ENCODE measurements around the gene SOX10. TPM values are rescaled to one million over a fixed set of nuclear protein-coding genes. Genes with fewer than 3 reads are reported as not detected.
A peak's percentile ranks its signal among the peaks of the same experiment; 100 is the strongest.

The SOX10 gene
- total and polyA plus RNA-seq, 9 of the 15 experiments (the other 6 are each of a cell fraction or from before 2014, with no cell fraction given), result not detected

- no peaks in the 10 kb centered on the region; a peak in 2 of 5 replicates for H3K4me1 ChIP-seq (replicated peaks in 1 of 2; ENCODE audit: control insufficient read depth in 2 of 2, insufficient read depth in 2 of 2, low read length in 2 of 2)
- H3K27ac ChIP-seq (ENCODE audit: extremely low read depth, low read depth, low read length), result no peak overlapping the region
- DNase-seq (ENCODE audit: extremely low read depth in 1 of 4, low spot score in 3 of 4) (no peak), ATAC-seq (no peak), FAIRE-seq (no peak)
- intact Hi-C loops (cut with micrococcal nuclease) (no loop called here), in situ Hi-C loops (cut with MboI) (no loop called here)
- H3K4me3 ChIP-seq, result no peak overlapping the region
- no peaks in the 10 kb centered on the region; the same call in 1 of the 2 replicates for H4K20me1 ChIP-seq (replicated peaks; ENCODE audit: control insufficient read depth, insufficient read depth, low read length)
- H2AFZ ChIP-seq (ENCODE audit: low read depth, low read length), result no peak overlapping the region
- 63% methylated on average over 12 of the region's 12 CpGs for WGBS (ENCODE audit: insufficient coverage, low coverage, missing lambda C conversion rate)
- H3K4me2 ChIP-seq (ENCODE audit: insufficient read depth, low read length), result no peak overlapping the region
- no TSS peak for BruUV-seq (replicated peaks)
- no peak for TF ChIP-seq TCF15 (CRISPR knock-in tag; IDR thresholded peaks at IDR 0.05)
- no peak for TF ChIP-seq ZBTB2 (IDR thresholded peaks at IDR 0.05)
- 0 out of 2 replicates have a peak, but pooled peaks have one; percentile 34 for TF ChIP-seq USF1 (CRISPR knock-in tag; IDR thresholded peaks at IDR 0.05)
- no peaks in the 10 kb centered on the region for H3K9me1 ChIP-seq (ENCODE audit: control insufficient read depth, insufficient read depth, low read length)
- no peaks in the 10 kb centered on the region for H3K9me3 ChIP-seq (replicated peaks; ENCODE audit: control insufficient read depth, insufficient read depth, low read depth, low read length)
- H3K9ac ChIP-seq (ENCODE audit: insufficient read depth in 1 of 2, low read depth in 2 of 2, low read length in 2 of 2), result no peak overlapping the region
- ChIA-PET CTCF (ENCODE audit: low intra/inter-chr PET ratio) (no interaction called here), POLR2A (no interaction called here)
- no peaks in the 10 kb centered on the region for H3K36me3 ChIP-seq (ENCODE audit: control insufficient read depth, insufficient read depth, low read length)
- no peaks in the 10 kb centered on the region for H3K27me3 ChIP-seq (ENCODE audit: control insufficient read depth in 2 of 2, insufficient read depth in 2 of 2, low read length in 2 of 2)
- no peaks in the 10 kb centered on the region for H3K79me2 ChIP-seq (ENCODE audit: control insufficient read depth, insufficient read depth, low read length)
Measured at GRCh38 chr22:37943136-37943824, 41.1 kb downstream of the SOX10 start.
